Measurements from ENCODE around the gene DNAH6. TPM values are rescaled to one million over a fixed set of nuclear protein-coding genes. Genes with fewer than 3 reads are reported as not detected.

DNAH6 gene
- total RNA-seq, 3 donors from 2014 or later: 1.2 to 1.3 (median 1.3) TPM

DNA sequence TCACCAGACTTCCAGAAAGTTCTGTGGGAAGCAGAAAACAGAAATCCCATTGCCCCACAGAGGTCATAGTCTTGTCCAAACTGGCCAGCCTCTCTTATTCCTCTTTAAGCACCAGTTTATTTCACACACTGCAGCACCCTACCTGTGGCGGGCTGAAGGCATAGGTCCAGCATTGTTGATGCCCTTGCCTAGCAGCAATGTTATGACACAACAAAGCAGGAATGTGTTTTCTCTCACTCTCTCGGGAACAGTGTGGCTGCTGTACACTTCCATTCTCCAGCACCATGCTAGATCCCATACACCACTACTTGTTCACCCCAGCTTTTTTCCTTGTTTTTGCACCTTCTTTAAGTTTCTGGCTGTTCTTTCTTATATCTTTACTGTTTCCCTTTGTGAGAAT, 181.6 kb downstream of the DNAH6 start:
- Histone ChIP-seq H3K4me1 (ENCODE audit: low read depth) (peaks cover 8% of the 10 kb centered on the region), H3K9me3 (no peaks in the 10 kb centered on the region), H3K36me3 (ENCODE audit: low read depth) (no peaks in the 10 kb centered on the region), H3K4me3 (no peak overlapping the region)
- intact Hi-C loops (cut with DNase I, micrococcal nuclease): no loop called here
- ATAC-seq: no peak
- TF ChIP-seq, protein P1, sequence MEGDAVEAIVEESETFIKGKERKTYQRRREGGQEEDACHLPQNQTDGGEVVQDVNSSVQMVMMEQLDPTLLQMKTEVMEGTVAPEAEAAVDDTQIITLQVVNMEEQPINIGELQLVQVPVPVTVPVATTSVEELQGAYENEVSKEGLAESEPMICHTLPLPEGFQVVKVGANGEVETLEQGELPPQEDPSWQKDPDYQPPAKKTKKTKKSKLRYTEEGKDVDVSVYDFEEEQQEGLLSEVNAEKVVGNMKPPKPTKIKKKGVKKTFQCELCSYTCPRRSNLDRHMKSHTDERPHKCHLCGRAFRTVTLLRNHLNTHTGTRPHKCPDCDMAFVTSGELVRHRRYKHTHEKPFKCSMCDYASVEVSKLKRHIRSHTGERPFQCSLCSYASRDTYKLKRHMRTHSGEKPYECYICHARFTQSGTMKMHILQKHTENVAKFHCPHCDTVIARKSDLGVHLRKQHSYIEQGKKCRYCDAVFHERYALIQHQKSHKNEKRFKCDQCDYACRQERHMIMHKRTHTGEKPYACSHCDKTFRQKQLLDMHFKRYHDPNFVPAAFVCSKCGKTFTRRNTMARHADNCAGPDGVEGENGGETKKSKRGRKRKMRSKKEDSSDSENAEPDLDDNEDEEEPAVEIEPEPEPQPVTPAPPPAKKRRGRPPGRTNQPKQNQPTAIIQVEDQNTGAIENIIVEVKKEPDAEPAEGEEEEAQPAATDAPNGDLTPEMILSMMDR (IDR thresholded peaks at IDR 0.05): no peak
- no peak for DNase-seq

DNA sequence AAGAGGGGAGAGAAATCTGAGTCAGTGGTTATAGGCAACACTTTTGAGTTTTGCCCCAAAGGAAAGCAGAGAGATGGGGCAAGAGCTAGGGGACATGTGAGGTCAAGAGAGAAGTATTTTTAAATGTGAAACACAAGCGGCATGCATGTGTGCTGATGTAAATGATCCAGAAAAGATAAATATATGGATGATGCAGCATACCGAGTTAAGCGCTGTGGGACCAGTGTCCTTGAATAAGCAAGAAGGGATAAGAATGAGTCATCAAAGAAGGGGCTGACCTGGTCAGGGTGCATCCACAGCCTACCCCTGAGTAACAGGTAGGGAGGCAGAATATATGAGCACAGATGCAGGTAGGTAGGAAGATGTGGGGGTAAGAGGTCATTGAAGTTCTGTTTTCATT, 183.7 kb downstream of the DNAH6 start:
- Histone ChIP-seq H3K9me3 (no peaks in the 10 kb centered on the region), H3K4me3 (no peak overlapping the region), H3K36me3 (ENCODE audit: low read depth) (no peaks in the 10 kb centered on the region), H3K4me1 (ENCODE audit: low read depth) (peaks cover 10% of the 10 kb centered on the region)
- ATAC-seq (no peak), DNase-seq (no peak)
- intact Hi-C loops (cut with DNase I, micrococcal nuclease): no loop called here
- TF ChIP-seq, protein P1 (IDR thresholded peaks at IDR 0.05): no peak

DNA sequence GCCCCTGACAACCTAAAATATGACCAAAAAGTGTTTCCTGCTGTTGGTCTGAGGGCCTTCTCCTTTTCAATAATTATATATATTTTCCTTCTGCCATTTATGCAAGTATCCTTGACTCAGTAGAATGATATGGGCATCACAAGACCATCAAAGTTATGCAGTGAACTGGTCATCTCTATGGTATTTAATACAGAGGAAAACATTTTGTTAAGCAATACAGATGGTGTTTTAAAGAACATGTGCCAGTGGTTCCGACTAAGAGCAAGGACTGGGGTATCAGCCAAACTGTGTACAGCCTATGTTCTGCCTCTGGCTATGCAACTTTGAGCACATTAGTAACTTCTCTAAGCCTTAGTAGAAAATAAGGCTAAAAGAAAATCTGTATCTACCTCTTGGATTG, 185.6 kb downstream of the DNAH6 start:
- H3K36me3 ChIP-seq (ENCODE audit: low read depth): no peaks in the 10 kb centered on the region
- TF ChIP-seq, protein P1 (IDR thresholded peaks at IDR 0.05): no peak
- ATAC-seq (no peak), DNase-seq (no peak)
- H3K4me3 ChIP-seq: no peak overlapping the region
- intact Hi-C loops (cut with DNase I, micrococcal nuclease): no loop called here
- H3K4me1 ChIP-seq (ENCODE audit: low read depth): peaks cover 16% of the 10 kb centered on the region
- H3K9me3 ChIP-seq: no peaks in the 10 kb centered on the region

DNA sequence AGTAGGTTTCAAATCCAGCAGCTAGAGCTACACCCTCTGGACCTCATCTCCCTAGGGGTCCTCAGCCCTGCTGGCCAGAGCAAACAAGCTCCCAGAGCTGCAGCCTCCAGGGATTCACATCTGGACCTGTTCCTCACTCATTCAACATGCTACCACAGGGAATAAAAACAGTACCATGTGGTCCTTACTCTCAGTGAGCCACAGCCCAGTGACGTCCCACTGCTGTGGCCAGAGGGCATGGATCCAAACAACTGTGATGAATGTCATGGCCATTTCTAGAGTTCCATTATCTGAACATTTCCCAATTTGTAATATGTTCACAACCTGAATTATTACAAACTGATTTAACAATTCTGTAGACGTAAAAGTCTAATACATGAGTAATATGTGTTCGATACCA, 186.6 kb downstream of the DNAH6 start:
- peaks cover 16% of the 10 kb centered on the region for H3K4me1 ChIP-seq (ENCODE audit: low read depth)
- TF ChIP-seq, protein P1 (IDR thresholded peaks at IDR 0.05): no peak
- no peak for ATAC-seq
- H3K4me3 ChIP-seq: no peak overlapping the region
- no peaks in the 10 kb centered on the region for H3K36me3 ChIP-seq (ENCODE audit: low read depth)
- no peak for DNase-seq
- intact Hi-C loops (cut with DNase I, micrococcal nuclease): no loop called here
- no peaks in the 10 kb centered on the region for H3K9me3 ChIP-seq

DNA sequence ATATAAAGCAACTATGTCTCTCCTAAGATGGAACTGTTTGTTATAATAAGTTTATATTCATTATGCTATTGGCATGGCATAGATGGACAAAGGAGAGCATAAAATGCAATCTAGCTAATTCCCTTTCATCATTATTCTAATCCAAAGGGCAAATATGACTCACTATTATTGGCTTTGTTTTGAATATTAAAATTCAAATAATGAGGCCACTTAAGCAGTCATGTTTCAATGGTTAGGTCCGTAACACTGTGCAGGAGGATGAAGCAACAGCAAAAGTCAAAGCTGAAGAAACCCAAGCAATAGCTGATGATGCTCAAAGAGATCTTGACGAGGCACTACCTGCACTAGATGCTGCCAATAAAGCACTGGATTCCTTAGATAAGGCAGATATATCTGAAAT, 187.5 kb downstream of the DNAH6 start:
- DNase-seq (no peak), ATAC-seq (no peak)
- H3K4me3 ChIP-seq: no peak overlapping the region
- no peaks in the 10 kb centered on the region for H3K36me3 ChIP-seq (ENCODE audit: low read depth)
- intact Hi-C loops (cut with DNase I, micrococcal nuclease): no loop called here
- TF ChIP-seq, protein P1 (IDR thresholded peaks at IDR 0.05): no peak
- H3K4me1 ChIP-seq (ENCODE audit: low read depth): peaks cover 16% of the 10 kb centered on the region
- no peaks in the 10 kb centered on the region for H3K9me3 ChIP-seq

Measured in mucosa of descending colon (tissue), 3 donors.